Measurements from ENCODE around the gene HEXD.
"Not testable (repeated sequence)": the region's sequence is repeated elsewhere in the genome, so short reads cannot be mapped to it uniquely, and the experiment has no call there.

HEXD gene

GRCh38 chr17:82418001-82418986 is at the start of gene HEXD, which contains the start of gene OGFOD3:
TSS of gene HEXD (plus strand) at chr17:82418347. CDS start at chr17:82419800, 1,453 bp downstream.
TSS of gene OGFOD3 (minus strand) at chr17:82418586. CDS start at chr17:82418485, 101 bp downstream.
- peak; percentile 56 to 81 (median 65) for DNase-seq (ENCODE audit: low read depth in 3 of 3)

- DNase-seq (ENCODE audit: low read depth in 3 of 3): no peak
These were observed 48.9 kb upstream of the HEXD start for GRCh38 chr17:82369211-82369610.

- DNase-seq (ENCODE audit: low read depth in 3 of 3): peak in 2 of 3 experiments; percentile 15 to 37
These were observed 47.4 kb upstream of the HEXD start for GRCh38 chr17:82370471-82371332.

- no peak for DNase-seq (ENCODE audit: low read depth in 3 of 3)
These were observed 46.6 kb upstream of the HEXD start, which contains the start of gene UTS2R for GRCh38 chr17:82371333-82372248. TSS of gene UTS2R (plus strand) at chr17:82371765. CDS start at chr17:82374325, 2,560 bp downstream.

GRCh38 chr17:82372249-82373071 is 45.7 kb upstream of the HEXD start:
- no peak for DNase-seq (ENCODE audit: low read depth in 3 of 3)

- not testable (repeated sequence) for DNase-seq (ENCODE audit: low read depth in 3 of 3)
These were observed 45.1 kb upstream of the HEXD start for GRCh38 chr17:82373072-82373452.

- DNase-seq (ENCODE audit: low read depth in 3 of 3): no peak
These were observed 44.2 kb upstream of the HEXD start for GRCh38 chr17:82373731-82374625.

GRCh38 chr17:82374626-82375331 is 43.4 kb upstream of the HEXD start:
- no peak for DNase-seq (ENCODE audit: low read depth in 3 of 3)

- DNase-seq (ENCODE audit: low read depth in 3 of 3): no peak
These were observed 42.6 kb upstream of the HEXD start for GRCh38 chr17:82375359-82376041.

GRCh38 chr17:82376042-82376730 is 42.0 kb upstream of the HEXD start:
- no peak for DNase-seq (ENCODE audit: low read depth in 3 of 3)

GRCh38 chr17:82377294-82377693 is 40.9 kb upstream of the HEXD start:
- not testable (repeated sequence) for DNase-seq (ENCODE audit: low read depth in 3 of 3)

- no peak for DNase-seq (ENCODE audit: low read depth in 3 of 3)
These were observed 40.0 kb upstream of the HEXD start for GRCh38 chr17:82377924-82378740.

- DNase-seq (ENCODE audit: low read depth in 3 of 3): no peak
These were observed 39.5 kb upstream of the HEXD start for GRCh38 chr17:82378741-82379021.

GRCh38 chr17:82380860-82381702 is 37.1 kb upstream of the HEXD start:
- no peak for DNase-seq (ENCODE audit: low read depth in 3 of 3)

GRCh38 chr17:82381703-82382009 is 36.5 kb upstream of the HEXD start:
- DNase-seq (ENCODE audit: low read depth in 3 of 3): not testable (repeated sequence)

Data from stimulated activated CD4-positive, alpha-beta T cell treated with anti-CD3 and anti-CD28 coated beads, TNF-alpha, amount 100 ng/mL, for 24 hours (primary cell).